HG03196 (cell line): ENCODE results near the gene DNAH8.

Experiments used
- ATAC-seq: cut with Tn5 transposase; IDR thresholded peaks from one replicate; pipeline ENCODE4 v1.9.1; 2021; ENCODE audit not compliant: unreplicated experiment

Gene DNAH8

GRCh38 chr6:39003072-39003471 lies 288.0 kb downstream of the DNAH8 start:
- ATAC-seq: no peak

GRCh38 chr6:39003492-39003891 lies 288.4 kb downstream of the DNAH8 start:
- no peak for ATAC-seq

- no peak for ATAC-seq
Measured at GRCh38 chr6:39004801-39005200, 289.7 kb downstream of the DNAH8 start.

GRCh38 chr6:39005774-39006173 lies 290.7 kb downstream of the DNAH8 start:
- no peak for ATAC-seq

- ATAC-seq: no peak
Measured at GRCh38 chr6:39007575-39007974, 292.5 kb downstream of the DNAH8 start.

- no peak for ATAC-seq
Measured at GRCh38 chr6:39008737-39009136, 293.6 kb downstream of the DNAH8 start.

- ATAC-seq: no peak
Measured at GRCh38 chr6:39009476-39009875, 294.4 kb downstream of the DNAH8 start.

GRCh38 chr6:39016839-39017546 lies 301.9 kb downstream of the DNAH8 start:
- ATAC-seq: no peak

GRCh38 chr6:39017547-39017880 lies 302.4 kb downstream of the DNAH8 start:
- no peak for ATAC-seq

- ATAC-seq: no peak
Measured at GRCh38 chr6:39018103-39018502, 303.0 kb downstream of the DNAH8 start.

GRCh38 chr6:39020136-39020535 lies 305.0 kb downstream of the DNAH8 start:
- ATAC-seq: no peak

- ATAC-seq: no peak
Measured at GRCh38 chr6:39021041-39021440, 305.9 kb downstream of the DNAH8 start.

- ATAC-seq: no peak
Measured at GRCh38 chr6:39021779-39022178, 306.7 kb downstream of the DNAH8 start.

GRCh38 chr6:39026175-39026574 lies 311.1 kb downstream of the DNAH8 start:
- no peak for ATAC-seq

- no peak for ATAC-seq
Measured at GRCh38 chr6:39029156-39030011, 314.3 kb downstream of the DNAH8 start.

- ATAC-seq: no peak
Measured at GRCh38 chr6:39035681-39036080, 320.6 kb downstream of the DNAH8 start.

- no peak for ATAC-seq
Measured at GRCh38 chr6:39037082-39037508, 322.0 kb downstream of the DNAH8 start.

GRCh38 chr6:39037707-39038106 lies 322.6 kb downstream of the DNAH8 start:
- no peak for ATAC-seq

- ATAC-seq: no peak
Measured at GRCh38 chr6:39040080-39040673, 325.1 kb downstream of the DNAH8 start.

GRCh38 chr6:39041072-39041471 lies 326.0 kb downstream of the DNAH8 start:
- ATAC-seq: no peak

- no peak for ATAC-seq
Measured at GRCh38 chr6:39043776-39044175, 328.7 kb downstream of the DNAH8 start.

GRCh38 chr6:39044181-39044580 lies 329.1 kb downstream of the DNAH8 start:
- ATAC-seq: no peak
